HepG2 (cell line): ENCODE results near the gene PDXDC1. TPM values are rescaled to one million over a fixed set of nuclear protein-coding genes. Genes with fewer than 3 reads are reported as not detected.
A peak's percentile ranks its signal among the peaks of the same experiment; 100 is the strongest.

Experiments used
- ATAC-seq: fragments of 200-7000 bp; cut with Tn5 transposase; 3 replicates; pipeline ENCODE4 v1.9.1; 2020; ENCODE audit warnings: mild to moderate bottlenecking, moderate library complexity
- BruUV-seq: library from RNA; stranded (reverse); fragments of 400-500 nt; replicated peaks from 2 replicates; lab custom pipeline; 2021; lab: Mats Ljungman, UMichigan
- CTCF ChIA-PET: fragments of 300-600 bp; formaldehyde crosslinking; extraction: SDS; loops from one replicate; lab custom pipeline; 2021; ENCODE audit warnings: low total read pairs, inconsistent platforms, low intra/inter-chr PET ratio; lab: Yijun Ruan, JAX
- POLR2A ChIA-PET: fragments of 350-600 bp; sonication (Branson Sonifier 250); formaldehyde crosslinking; loops from one replicate; lab custom pipeline; 2020; ENCODE audit warnings: antibody characterized with exemption, inconsistent platforms; lab: Yijun Ruan, JAX
- DNase-seq: peaks from one replicate; pipeline ENCODE4 v3.0.0-alpha.2; 2015; ENCODE audit warnings: low spot score
- FAIRE-seq: peaks from 3 replicates; lab custom pipeline; 2011; peaks lifted over from hg19 to GRCh38; lab: Jason Lieb, UNC
- H2AFZ ChIP-seq: one replicate; pipeline ENCODE4 v1.6.1; 2011; ENCODE audit warnings: low read length, inconsistent platforms
- H3K27ac ChIP-seq: fragments of 300-600 bp; 3 replicates; pipeline ENCODE4 v1.8.0; 2011; ENCODE audit warnings: mixed run types, mild to moderate bottlenecking, mixed read lengths, low read length, inconsistent platforms; ENCODE audit not compliant: insufficient read depth; ENCODE audit errors: extremely low read length
- H3K27me3 ChIP-seq, 2 experiments: fragments of 200-600 bp in 1 of 2; 2 replicates in 1 of 2; 3 replicates in 1 of 2; pipeline versions ENCODE4 v1.6.0 to v1.8.0; 2011; ENCODE audit warnings: low read length in 2 of 2, mild to moderate bottlenecking in 2 of 2, moderate library complexity in 2 of 2, inconsistent platforms in 1 of 2; ENCODE audit not compliant: insufficient read depth in 2 of 2, control insufficient read depth in 1 of 2
- H3K36me3 ChIP-seq, 2 experiments: fragments of 200-600 bp in 1 of 2; replicated peaks in 1 of 2; 2 replicates in 1 of 2; 3 replicates in 1 of 2; pipeline versions ENCODE4 v1.5.1 to v1.8.0; 2011; ENCODE audit warnings: low read length in 2 of 2, inconsistent platforms in 1 of 2; ENCODE audit not compliant: insufficient read depth in 2 of 2, control insufficient read depth in 1 of 2
- H3K4me1 ChIP-seq: 2 replicates; pipeline ENCODE4 v1.5.1; 2012; ENCODE audit warnings: low read length, inconsistent platforms; ENCODE audit not compliant: insufficient read depth
- H3K4me2 ChIP-seq: 2 replicates; pipeline ENCODE4 v1.6.0; 2011; ENCODE audit warnings: low read depth, low read length, inconsistent platforms
- H3K4me3 ChIP-seq, 3 experiments: fragments of 200-600 bp in 1 of 3; sonication (generic), shearing (Covaris generic) in 1 of 3; replicated peaks in 1 of 3; 2 replicates each; pipeline ENCODE4 v1.5.1; 2011 to 2016; ENCODE audit warnings: low read length in 3 of 3, inconsistent platforms in 2 of 3, low read depth in 2 of 3, mild to moderate bottlenecking in 2 of 3, control low read depth in 1 of 3, mixed read lengths in 1 of 3; ENCODE audit not compliant: insufficient read depth in 1 of 3
- H3K79me2 ChIP-seq: one replicate; pipeline ENCODE4 v1.6.1; 2011; ENCODE audit warnings: low read length, inconsistent platforms; ENCODE audit not compliant: insufficient read depth
- H3K9ac ChIP-seq: 2 replicates; pipeline ENCODE4 v1.6.0; 2011; ENCODE audit warnings: mild to moderate bottlenecking, low read depth, low read length, inconsistent platforms; ENCODE audit not compliant: insufficient read depth
- H3K9me3 ChIP-seq: 2 replicates; pipeline ENCODE4 v1.5.1; 2012; ENCODE audit warnings: mild to moderate bottlenecking, low read length
- H4K20me1 ChIP-seq: 2 replicates; pipeline ENCODE4 v1.6.0; 2011; ENCODE audit warnings: inconsistent platforms, mild to moderate bottlenecking, low read length, moderate library complexity; ENCODE audit not compliant: insufficient read depth
- SATB2 ChIP-seq: sonication (generic); formaldehyde crosslinking; IDR thresholded peaks from 2 replicates; pipeline ENCODE4 v1.5.0; 2020; ENCODE audit warnings: missing genetic modification reagents
- SOX6 ChIP-seq, 2 experiments: fragments of 450-650 bp in 1 of 2; sonication (generic) in 1 of 2; formaldehyde crosslinking in 1 of 2; IDR thresholded peaks; 2 replicates each; pipeline versions ENCODE4 v1.4.0 to v1.6.1; 2017 to 2020; ENCODE audit warnings: antibody characterized with exemption in 1 of 2, mild to moderate bottlenecking in 1 of 2, missing genetic modification reagents in 1 of 2
- U2AF1 ChIP-seq: fragments of 200-400 bp; formaldehyde crosslinking; optimal IDR thresholded peaks from 2 replicates; pipeline ENCODE3; 2017; ENCODE audit warnings: mild to moderate bottlenecking, low read depth, low read length
- ZNF251 ChIP-seq: sonication (generic); formaldehyde crosslinking; IDR thresholded peaks from 2 replicates; pipeline ENCODE4 v1.9.0; 2021; ENCODE audit warnings: mild to moderate bottlenecking, missing genetic modification reagents
- ZNF549 ChIP-seq: sonication (generic); formaldehyde crosslinking; IDR thresholded peaks from 2 replicates; pipeline ENCODE4 v1.5.0; 2020; ENCODE audit warnings: missing genetic modification reagents
- ZNF768 ChIP-seq: sonication (generic); formaldehyde crosslinking; IDR thresholded peaks from 2 replicates; pipeline ENCODE4 v1.4.0; 2020; ENCODE audit warnings: missing genetic modification reagents
- WGBS: methylation state at CpG from one replicate; pipeline ENCODE4 v1.1.6; 2017; ENCODE audit warnings: low lambda C conversion rate; 5-methylcytosine and 5-hydroxymethylcytosine counted together
- in situ Hi-C: cut with HindIII; loops from 2 replicates; pipeline ENCODE4 v1.10.0; 2017; ENCODE audit warnings: low pct_unique_long_range_greater_than_20kb; ENCODE audit not compliant: extremely low pct_ligation_motif_present
- intact Hi-C: fragments of 100-400 bp; cut with micrococcal nuclease; formaldehyde crosslinking; loops from one replicate; pipeline ENCODE4 v1.10.0; 2022; ENCODE audit not compliant: unreplicated experiment
- polyA plus RNA-seq, 8 experiments: library from polyadenylated mRNA; depleted of rRNA in 3 of 8; stranded (reverse) in 7 of 8; unstranded in 1 of 8; fragments of >200 nt; fragmentation: Illumina TruSeq in 4 of 8; extraction: Trizol in 4 of 8; gene quantifications; 2 replicates each; pipeline versions ENCODE4 v1.2.1 to v1.2.3, GENCODE V29; 2011 to 2016; ENCODE audit warnings: low read depth in 4 of 8, missing spikeins in 1 of 8, mixed read lengths in 1 of 8; ENCODE audit not compliant: insufficient read depth in 1 of 8
- total RNA-seq, 5 experiments: library from RNA; depleted of rRNA; stranded (reverse); fragments of >200 nt; fragmentation: Illumina TruSeq; extraction: Trizol; gene quantifications; 2 replicates each; pipeline ENCODE4 v1.2.3, GENCODE V29; 2016; ENCODE audit warnings: low read depth in 1 of 5
- TF ChIP-seq, protein P1 (sequence below), 2 experiments: sonication (generic) in 1 of 2; formaldehyde crosslinking in 1 of 2; IDR thresholded peaks; 2 replicates each; pipeline versions ENCODE4 v1.6.1 to v1.9.0; 2014 to 2022; ENCODE audit warnings: antibody characterized with exemption in 1 of 2, borderline replicate concordance in 1 of 2, inconsistent platforms in 1 of 2, low read depth in 1 of 2, missing genetic modification reagents in 1 of 2
- TF ChIP-seq, protein P2 (sequence below): sonication (generic); formaldehyde crosslinking; IDR thresholded peaks from 2 replicates; pipeline ENCODE4 v1.4.0; 2020; ENCODE audit warnings: mild to moderate bottlenecking, missing genetic modification reagents

Gene PDXDC1
- total and polyA plus RNA-seq, 2 of the 13 experiments (the other 11 are each of a cell fraction or from before 2014, with no cell fraction given): 133 to 169 TPM

- TF ChIP-seq SOX6 (IDR thresholded peaks at IDR 0.05) (no peak), SOX6 (CRISPR knock-in tag; IDR thresholded peaks at IDR 0.05) (peak; percentile 18; the same call in 1 of the 2 replicates)
Measured at GRCh38 chr16:14955546-14956231, 19.1 kb upstream of the PDXDC1 start (continued).

DNA sequence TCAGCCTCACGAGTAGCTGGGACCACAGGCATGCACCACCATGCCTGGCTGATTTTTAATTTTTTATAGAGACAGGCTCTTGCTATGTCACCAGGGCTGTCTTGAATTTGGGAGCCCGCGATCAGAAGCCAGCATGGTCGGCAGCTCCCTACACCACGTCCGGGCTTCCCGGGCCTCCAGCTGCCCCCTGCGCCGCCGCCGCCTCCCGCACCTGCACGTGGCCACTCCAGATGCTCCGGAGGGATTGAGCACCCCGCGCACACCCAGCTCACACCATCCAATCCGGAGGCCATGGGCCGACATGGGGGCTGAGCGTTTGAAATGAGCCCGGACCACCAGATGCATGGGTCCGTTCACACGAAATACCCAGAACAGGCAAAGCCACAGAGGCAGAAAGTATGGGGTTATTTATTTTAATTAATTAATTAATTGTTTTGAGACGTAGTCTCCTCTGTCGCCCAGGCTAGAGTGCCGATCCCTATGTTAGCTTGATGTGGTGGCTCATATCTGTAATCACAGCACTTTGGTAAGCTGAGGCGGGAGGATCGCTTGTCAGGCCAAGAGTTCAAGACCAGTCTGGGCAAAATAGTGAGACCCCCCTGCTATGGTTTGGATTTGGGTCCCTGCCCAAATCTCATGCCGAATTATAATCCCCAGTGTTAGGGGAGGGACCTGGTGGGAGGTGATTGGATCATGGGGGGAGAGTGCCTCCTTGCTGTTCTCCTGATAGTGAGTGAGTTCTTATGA, 17.1 kb upstream of the PDXDC1 start:
- H3K27me3 ChIP-seq: peaks cover 0 to 8% of the 10 kb centered on the region in 2 experiments; a peak in 1 of 5 replicates
- no peak for ATAC-seq
- H3K9me3 ChIP-seq: no peaks in the 10 kb centered on the region
- no peaks in the 10 kb centered on the region for H4K20me1 ChIP-seq
- H2AFZ ChIP-seq: no peak overlapping the region
- ChIA-PET CTCF (no interaction called here), POLR2A (interaction anchor here (1.1 kb wide), 1 partner anchor 17 kb away, joined by 3 read pairs; the partner anchor contains the start of gene PDXDC1)
- in situ Hi-C loops (no loop called here), intact Hi-C loops (no loop called here)
- no peak overlapping the region for H3K9ac ChIP-seq
- no peaks in the 10 kb centered on the region for H3K36me3 ChIP-seq
- WGBS: 87% methylated on average over 28 of the region's 28 CpGs
- no TSS peak for BruUV-seq
- H3K27ac ChIP-seq: no peak overlapping the region
- FAIRE-seq: no peak
- no peaks in the 10 kb centered on the region for H3K79me2 ChIP-seq
- H3K4me3 ChIP-seq: no peak overlapping the region
- no peak overlapping the region for H3K4me2 ChIP-seq
- DNase-seq: no peak
- H3K4me1 ChIP-seq: peaks cover 16% of the 10 kb centered on the region; the same call in 1 of the 2 replicates
- TF ChIP-seq, protein P1, sequence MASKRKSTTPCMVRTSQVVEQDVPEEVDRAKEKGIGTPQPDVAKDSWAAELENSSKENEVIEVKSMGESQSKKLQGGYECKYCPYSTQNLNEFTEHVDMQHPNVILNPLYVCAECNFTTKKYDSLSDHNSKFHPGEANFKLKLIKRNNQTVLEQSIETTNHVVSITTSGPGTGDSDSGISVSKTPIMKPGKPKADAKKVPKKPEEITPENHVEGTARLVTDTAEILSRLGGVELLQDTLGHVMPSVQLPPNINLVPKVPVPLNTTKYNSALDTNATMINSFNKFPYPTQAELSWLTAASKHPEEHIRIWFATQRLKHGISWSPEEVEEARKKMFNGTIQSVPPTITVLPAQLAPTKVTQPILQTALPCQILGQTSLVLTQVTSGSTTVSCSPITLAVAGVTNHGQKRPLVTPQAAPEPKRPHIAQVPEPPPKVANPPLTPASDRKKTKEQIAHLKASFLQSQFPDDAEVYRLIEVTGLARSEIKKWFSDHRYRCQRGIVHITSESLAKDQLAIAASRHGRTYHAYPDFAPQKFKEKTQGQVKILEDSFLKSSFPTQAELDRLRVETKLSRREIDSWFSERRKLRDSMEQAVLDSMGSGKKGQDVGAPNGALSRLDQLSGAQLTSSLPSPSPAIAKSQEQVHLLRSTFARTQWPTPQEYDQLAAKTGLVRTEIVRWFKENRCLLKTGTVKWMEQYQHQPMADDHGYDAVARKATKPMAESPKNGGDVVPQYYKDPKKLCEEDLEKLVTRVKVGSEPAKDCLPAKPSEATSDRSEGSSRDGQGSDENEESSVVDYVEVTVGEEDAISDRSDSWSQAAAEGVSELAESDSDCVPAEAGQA (IDR thresholded peaks at IDR 0.05; ENCODE audit: low read depth): no peak
- TF ChIP-seq, protein P1 (CRISPR knock-in tag; IDR thresholded peaks at IDR 0.05; ENCODE audit: borderline replicate concordance): no peak
- no peak for TF ChIP-seq ZNF251 (CRISPR knock-in tag)
- peak; percentile 46; the same call in 1 of the 2 replicates for TF ChIP-seq ZNF768
- no peak for TF ChIP-seq U2AF1
- TF ChIP-seq, protein P2, sequence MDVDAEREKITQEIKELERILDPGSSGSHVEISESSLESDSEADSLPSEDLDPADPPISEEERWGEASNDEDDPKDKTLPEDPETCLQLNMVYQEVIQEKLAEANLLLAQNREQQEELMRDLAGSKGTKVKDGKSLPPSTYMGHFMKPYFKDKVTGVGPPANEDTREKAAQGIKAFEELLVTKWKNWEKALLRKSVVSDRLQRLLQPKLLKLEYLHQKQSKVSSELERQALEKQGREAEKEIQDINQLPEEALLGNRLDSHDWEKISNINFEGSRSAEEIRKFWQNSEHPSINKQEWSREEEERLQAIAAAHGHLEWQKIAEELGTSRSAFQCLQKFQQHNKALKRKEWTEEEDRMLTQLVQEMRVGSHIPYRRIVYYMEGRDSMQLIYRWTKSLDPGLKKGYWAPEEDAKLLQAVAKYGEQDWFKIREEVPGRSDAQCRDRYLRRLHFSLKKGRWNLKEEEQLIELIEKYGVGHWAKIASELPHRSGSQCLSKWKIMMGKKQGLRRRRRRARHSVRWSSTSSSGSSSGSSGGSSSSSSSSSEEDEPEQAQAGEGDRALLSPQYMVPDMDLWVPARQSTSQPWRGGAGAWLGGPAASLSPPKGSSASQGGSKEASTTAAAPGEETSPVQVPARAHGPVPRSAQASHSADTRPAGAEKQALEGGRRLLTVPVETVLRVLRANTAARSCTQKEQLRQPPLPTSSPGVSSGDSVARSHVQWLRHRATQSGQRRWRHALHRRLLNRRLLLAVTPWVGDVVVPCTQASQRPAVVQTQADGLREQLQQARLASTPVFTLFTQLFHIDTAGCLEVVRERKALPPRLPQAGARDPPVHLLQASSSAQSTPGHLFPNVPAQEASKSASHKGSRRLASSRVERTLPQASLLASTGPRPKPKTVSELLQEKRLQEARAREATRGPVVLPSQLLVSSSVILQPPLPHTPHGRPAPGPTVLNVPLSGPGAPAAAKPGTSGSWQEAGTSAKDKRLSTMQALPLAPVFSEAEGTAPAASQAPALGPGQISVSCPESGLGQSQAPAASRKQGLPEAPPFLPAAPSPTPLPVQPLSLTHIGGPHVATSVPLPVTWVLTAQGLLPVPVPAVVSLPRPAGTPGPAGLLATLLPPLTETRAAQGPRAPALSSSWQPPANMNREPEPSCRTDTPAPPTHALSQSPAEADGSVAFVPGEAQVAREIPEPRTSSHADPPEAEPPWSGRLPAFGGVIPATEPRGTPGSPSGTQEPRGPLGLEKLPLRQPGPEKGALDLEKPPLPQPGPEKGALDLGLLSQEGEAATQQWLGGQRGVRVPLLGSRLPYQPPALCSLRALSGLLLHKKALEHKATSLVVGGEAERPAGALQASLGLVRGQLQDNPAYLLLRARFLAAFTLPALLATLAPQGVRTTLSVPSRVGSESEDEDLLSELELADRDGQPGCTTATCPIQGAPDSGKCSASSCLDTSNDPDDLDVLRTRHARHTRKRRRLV (CRISPR knock-in tag): no peak
- TF ChIP-seq ZNF549: no peak
- TF ChIP-seq SATB2: no peak
